PC-3 (cell line): ENCODE measurements around the gene BANK1. TPM values are rescaled to one million over a fixed set of nuclear protein-coding genes. Genes with fewer than 3 reads are reported as not detected.

Experiments used
- ATAC-seq: fragments of 200-7000 bp; cut with Tn5 transposase; 2 replicates; pipeline ENCODE4 v1.9.1; 2020; ENCODE audit warnings: mild to moderate bottlenecking, moderate library complexity
- BruUV-seq: library from RNA; stranded (reverse); fragments of 400-500 nt; replicated peaks from 2 replicates; lab custom pipeline; 2021; lab: Mats Ljungman, UMichigan
- CTCF ChIA-PET: fragments of 300-600 bp; sonication (Branson Sonifier 250); formaldehyde crosslinking; loops from one replicate; lab custom pipeline; 2022; ENCODE audit warnings: antibody characterized with exemption; lab: Charles Lee
- POLR2A ChIA-PET: fragments of 300-600 bp; sonication (Branson Sonifier 250); formaldehyde crosslinking; loops from one replicate; lab custom pipeline; 2022; ENCODE audit warnings: antibody characterized with exemption; ENCODE audit not compliant: unreplicated experiment; lab: Charles Lee
- DNase-seq: peaks from one replicate; pipeline ENCODE4 v3.0.0-alpha.2; 2015
- H2AFZ ChIP-seq: fragments of 300-600 bp; sonication (generic); 2 replicates; pipeline ENCODE4 v1.6.0; 2016; ENCODE audit warnings: antibody characterized with exemption, low read length
- H3F3A ChIP-seq: fragments of 300-600 bp; sonication (generic); one replicate; pipeline ENCODE4 v1.6.0; 2017; ENCODE audit warnings: antibody characterized with exemption, low read length, control low read depth, mild to moderate bottlenecking; ENCODE audit not compliant: unreplicated experiment
- H3K27ac ChIP-seq: fragments of 300-600 bp; sonication (generic); 2 replicates; pipeline ENCODE4 v1.5.1; 2016; ENCODE audit warnings: mild to moderate bottlenecking, low read length
- H3K27me3 ChIP-seq: fragments of 300-600 bp; sonication (generic); 2 replicates; pipeline ENCODE4 v1.6.1; 2016; ENCODE audit warnings: low read length, mixed read lengths
- H3K36me3 ChIP-seq: fragments of 300-600 bp; sonication (generic); 2 replicates; pipeline ENCODE4 v1.6.1; 2016; ENCODE audit warnings: low read depth, mixed run types, low read length, mixed read lengths
- H3K4me1 ChIP-seq: fragments of 300-600 bp; sonication (generic); 2 replicates; pipeline ENCODE4 v1.5.1; 2016; ENCODE audit warnings: low read length; ENCODE audit not compliant: insufficient read depth
- H3K4me2 ChIP-seq: fragments of 300-600 bp; sonication (generic); 2 replicates; pipeline ENCODE4 v1.6.0; 2016; ENCODE audit warnings: low read length
- H3K4me3 ChIP-seq: fragments of 300-600 bp; sonication (generic); 2 replicates; pipeline ENCODE4 v1.5.1; 2016; ENCODE audit warnings: mild to moderate bottlenecking, low read length, mixed read lengths
- H3K79me2 ChIP-seq: fragments of 300-600 bp; sonication (generic); 2 replicates; pipeline ENCODE4 v1.6.1; 2017; ENCODE audit warnings: low read length, mixed read lengths
- H3K9ac ChIP-seq: fragments of 300-600 bp; sonication (generic); 2 replicates; pipeline ENCODE4 v1.6.0; 2016; ENCODE audit warnings: mild to moderate bottlenecking, low read length
- H3K9me2 ChIP-seq: fragments of 300-600 bp; sonication (generic); replicated peaks from 2 replicates; pipeline ENCODE4 v1.6.1; 2016; ENCODE audit warnings: mixed run types, low read length, mixed read lengths
- H3K9me3 ChIP-seq: fragments of 300-600 bp; sonication (generic); 2 replicates; pipeline ENCODE4 v1.6.1; 2016; ENCODE audit warnings: low read length, mixed read lengths
- H4K20me1 ChIP-seq: fragments of 300-600 bp; sonication (generic); 2 replicates; pipeline ENCODE4 v1.6.1; 2016; ENCODE audit warnings: low read length, mixed read lengths
- CTCF ChIP-seq: fragments of 300-600 bp; sonication (generic); conservative IDR thresholded peaks from 2 replicates; pipeline ENCODE4 v1.5.1; 2017; ENCODE audit warnings: antibody characterized with exemption, low read depth, mild to moderate bottlenecking, low read length
- EZH2 ChIP-seq: fragments of 300-600 bp; sonication (generic); IDR thresholded peaks from one replicate; pipeline ENCODE4 v1.6.1; 2017; ENCODE audit warnings: antibody characterized with exemption, mild to moderate bottlenecking, low read length; ENCODE audit not compliant: unreplicated experiment
- EZH2phosphoT487 ChIP-seq: fragments of 300-600 bp; sonication (generic); IDR thresholded peaks from 2 replicates; pipeline ENCODE4 v1.6.1; 2018; ENCODE audit warnings: mild to moderate bottlenecking, antibody characterized with exemption, low read length, borderline replicate concordance
- intact Hi-C: fragments of 100-400 bp; cut with micrococcal nuclease; formaldehyde crosslinking; loops from 2 replicates; pipeline ENCODE4 v1.9.0; 2023
- total RNA-seq: library from RNA; depleted of rRNA; stranded (reverse); fragments of >200 nt; gene quantifications from 2 replicates; pipeline ENCODE4 v1.2.3, GENCODE V29; 2014

Gene BANK1
- total RNA-seq, 1 experiment from 2014 or later: 1.5 TPM

- no peak overlapping the region for H3K4me3 ChIP-seq
- H3K9me3 ChIP-seq: no peaks in the 10 kb centered on the region
- H4K20me1 ChIP-seq: no peaks in the 10 kb centered on the region
- no TSS peak for BruUV-seq
- intact Hi-C loops: no loop called here
- no peak overlapping the region for H3K9ac ChIP-seq
- H3K27ac ChIP-seq: no peak overlapping the region
- no peaks in the 10 kb centered on the region for H3K27me3 ChIP-seq
- H3F3A ChIP-seq: no peaks in the 10 kb centered on the region
- ChIA-PET POLR2A (no interaction called here), CTCF (no interaction called here)
- no peak overlapping the region for H3K4me2 ChIP-seq
- H3K9me2 ChIP-seq: no peaks in the 10 kb centered on the region
- no peak for DNase-seq
- TF ChIP-seq EZH2: no peak
- no peak for TF ChIP-seq EZH2phosphoT487
- TF ChIP-seq CTCF: no peak
- H3K4me1 ChIP-seq: peaks cover 9% of the 10 kb centered on the region
- no peak overlapping the region for H2AFZ ChIP-seq
- H3K36me3 ChIP-seq: no peaks in the 10 kb centered on the region
- H3K79me2 ChIP-seq: no peaks in the 10 kb centered on the region
- ATAC-seq: no peak
Observed at GRCh38 chr4:101784957-101785356, 5.6 kb upstream of the BANK1 start.

- intact Hi-C loops: no loop called here
- H3K4me1 ChIP-seq: peaks cover 10% of the 10 kb centered on the region
- no peaks in the 10 kb centered on the region for H3K9me3 ChIP-seq
- H3K27me3 ChIP-seq: no peaks in the 10 kb centered on the region
- H3K9me2 ChIP-seq: no peaks in the 10 kb centered on the region
- no peaks in the 10 kb centered on the region for H4K20me1 ChIP-seq
- ChIA-PET CTCF (no interaction called here), POLR2A (no interaction called here)
- no peak for TF ChIP-seq EZH2
- TF ChIP-seq CTCF: no peak
- no peak for TF ChIP-seq EZH2phosphoT487
- no peak overlapping the region for H3K4me3 ChIP-seq
- ATAC-seq: no peak
- no peak overlapping the region for H3K9ac ChIP-seq
- H3K4me2 ChIP-seq: no peak overlapping the region
- no peak overlapping the region for H2AFZ ChIP-seq
- DNase-seq: no peak
- no TSS peak for BruUV-seq
- no peaks in the 10 kb centered on the region for H3K36me3 ChIP-seq
- no peaks in the 10 kb centered on the region for H3K79me2 ChIP-seq
- H3F3A ChIP-seq: no peaks in the 10 kb centered on the region
- no peak overlapping the region for H3K27ac ChIP-seq
Observed at GRCh38 chr4:101785486-101785885, 5.0 kb upstream of the BANK1 start.

- Histone ChIP-seq H3K4me3 (no peak overlapping the region), H3K9ac (no peak overlapping the region), H3K79me2 (no peaks in the 10 kb centered on the region), H3K4me1 (peaks cover 20% of the 10 kb centered on the region), H3K27ac (no peak overlapping the region), H2AFZ (no peak overlapping the region), H3K9me2 (no peaks in the 10 kb centered on the region), H3K9me3 (no peaks in the 10 kb centered on the region), H3K27me3 (no peaks in the 10 kb centered on the region), H3F3A (no peaks in the 10 kb centered on the region), H3K36me3 (no peaks in the 10 kb centered on the region), H3K4me2 (no peak overlapping the region), H4K20me1 (no peaks in the 10 kb centered on the region)
- intact Hi-C loops: no loop called here
- ChIA-PET CTCF (no interaction called here), POLR2A (no interaction called here)
- TF ChIP-seq CTCF: no peak
- TF ChIP-seq EZH2phosphoT487: no peak
- TF ChIP-seq EZH2: no peak
- DNase-seq: no peak
- no peak for ATAC-seq
- BruUV-seq: no TSS peak
Observed at GRCh38 chr4:101787701-101788316, 2.7 kb upstream of the BANK1 start.
